ENCODE measurements around the gene LCN9.

Gene LCN9

GRCh38 chr9:135701959-135702721 lies 39.0 kb downstream of the LCN9 start, which contains the start of gene KCNT1:
TSS of gene KCNT1 (plus strand) at chr9:135702185. CDS start at chr9:135702259, 74 bp downstream.
- peak; percentile 66 for DNase-seq
- Histone ChIP-seq H3K27ac (0 out of 2 replicates have a peak within 1 kb of the TSS, but pooled peaks have one; percentile 50), H3K4me3 (ENCODE audit: low read depth, low read length) (peak within 1 kb of the TSS; percentile 44), H3K27me3 (ENCODE audit: insufficient read depth, low read depth, severe bottlenecking) (no peaks in the 10 kb centered on the region), H3K36me3 (no peaks in the 10 kb centered on the region), H3K9me3 (ENCODE audit: severe bottlenecking) (no peaks in the 10 kb centered on the region)
- TF ChIP-seq CTCF (IDR thresholded peaks at IDR 0.05; ENCODE audit: low read depth, low read length), result peak; percentile 69

GRCh38 chr9:135703726-135704125 lies 40.6 kb downstream of the LCN9 start:
- Histone ChIP-seq H3K36me3 (no peaks in the 10 kb centered on the region), H3K27ac (no peak overlapping the region), H3K9me3 (ENCODE audit: severe bottlenecking) (no peaks in the 10 kb centered on the region), H3K4me3 (ENCODE audit: low read depth, low read length) (no peak overlapping the region), H3K27me3 (ENCODE audit: insufficient read depth, low read depth, severe bottlenecking) (no peaks in the 10 kb centered on the region)
- TF ChIP-seq CTCF (IDR thresholded peaks at IDR 0.05; ENCODE audit: low read depth, low read length), result no peak
- DNase-seq, result no peak

- H3K9me3 ChIP-seq (ENCODE audit: severe bottlenecking), result no peaks in the 10 kb centered on the region
- no peak for TF ChIP-seq CTCF (IDR thresholded peaks at IDR 0.05; ENCODE audit: low read depth, low read length)
- no peaks in the 10 kb centered on the region for H3K36me3 ChIP-seq
- no peak for DNase-seq
- no peak overlapping the region for H3K4me3 ChIP-seq (ENCODE audit: low read depth, low read length)
- no peak overlapping the region for H3K27ac ChIP-seq
- no peaks in the 10 kb centered on the region for H3K27me3 ChIP-seq (ENCODE audit: insufficient read depth, low read depth, severe bottlenecking)
Measured at GRCh38 chr9:135704483-135704882, 41.4 kb downstream of the LCN9 start.

- no peak for TF ChIP-seq CTCF (IDR thresholded peaks at IDR 0.05; ENCODE audit: low read depth, low read length)
- no peaks in the 10 kb centered on the region for H3K9me3 ChIP-seq (ENCODE audit: severe bottlenecking)
- H3K36me3 ChIP-seq, result no peaks in the 10 kb centered on the region
- no peak overlapping the region for H3K27ac ChIP-seq
- H3K27me3 ChIP-seq (ENCODE audit: insufficient read depth, low read depth, severe bottlenecking), result no peaks in the 10 kb centered on the region
- no peak for DNase-seq
- H3K4me3 ChIP-seq (ENCODE audit: low read depth, low read length), result no peak overlapping the region
Measured at GRCh38 chr9:135705376-135705775, 42.3 kb downstream of the LCN9 start.

GRCh38 chr9:135706288-135706687 lies 43.2 kb downstream of the LCN9 start:
- Histone ChIP-seq H3K4me3 (ENCODE audit: low read depth, low read length) (no peak overlapping the region), H3K9me3 (ENCODE audit: severe bottlenecking) (no peaks in the 10 kb centered on the region), H3K36me3 (no peaks in the 10 kb centered on the region), H3K27ac (no peak overlapping the region), H3K27me3 (ENCODE audit: insufficient read depth, low read depth, severe bottlenecking) (no peaks in the 10 kb centered on the region)
- TF ChIP-seq CTCF (IDR thresholded peaks at IDR 0.05; ENCODE audit: low read depth, low read length), result no peak
- DNase-seq, result no peak
